ENCODE data around the gene LARGE1.

LARGE1 gene

GRCh38 chr22:33869946-33870345 is 50.3 kb downstream of the LARGE1 start:
- H3K27ac ChIP-seq: no peak overlapping the region

GRCh38 chr22:33867971-33868370 is 52.3 kb downstream of the LARGE1 start:
- TF ChIP-seq, protein P1, sequence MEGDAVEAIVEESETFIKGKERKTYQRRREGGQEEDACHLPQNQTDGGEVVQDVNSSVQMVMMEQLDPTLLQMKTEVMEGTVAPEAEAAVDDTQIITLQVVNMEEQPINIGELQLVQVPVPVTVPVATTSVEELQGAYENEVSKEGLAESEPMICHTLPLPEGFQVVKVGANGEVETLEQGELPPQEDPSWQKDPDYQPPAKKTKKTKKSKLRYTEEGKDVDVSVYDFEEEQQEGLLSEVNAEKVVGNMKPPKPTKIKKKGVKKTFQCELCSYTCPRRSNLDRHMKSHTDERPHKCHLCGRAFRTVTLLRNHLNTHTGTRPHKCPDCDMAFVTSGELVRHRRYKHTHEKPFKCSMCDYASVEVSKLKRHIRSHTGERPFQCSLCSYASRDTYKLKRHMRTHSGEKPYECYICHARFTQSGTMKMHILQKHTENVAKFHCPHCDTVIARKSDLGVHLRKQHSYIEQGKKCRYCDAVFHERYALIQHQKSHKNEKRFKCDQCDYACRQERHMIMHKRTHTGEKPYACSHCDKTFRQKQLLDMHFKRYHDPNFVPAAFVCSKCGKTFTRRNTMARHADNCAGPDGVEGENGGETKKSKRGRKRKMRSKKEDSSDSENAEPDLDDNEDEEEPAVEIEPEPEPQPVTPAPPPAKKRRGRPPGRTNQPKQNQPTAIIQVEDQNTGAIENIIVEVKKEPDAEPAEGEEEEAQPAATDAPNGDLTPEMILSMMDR (IDR thresholded peaks at IDR 0.05): no peak
- TF ChIP-seq ZFX (IDR thresholded peaks at IDR 0.05; ENCODE audit: borderline replicate concordance): no peak
- no peak overlapping the region for H3K27ac ChIP-seq

More at GRCh38 chr22:33869946-33870345, 50.3 kb downstream of the LARGE1 start:
- TF ChIP-seq, protein P1 (IDR thresholded peaks at IDR 0.05): no peak
- no peak for TF ChIP-seq ZFX (IDR thresholded peaks at IDR 0.05; ENCODE audit: borderline replicate concordance)

DNA sequence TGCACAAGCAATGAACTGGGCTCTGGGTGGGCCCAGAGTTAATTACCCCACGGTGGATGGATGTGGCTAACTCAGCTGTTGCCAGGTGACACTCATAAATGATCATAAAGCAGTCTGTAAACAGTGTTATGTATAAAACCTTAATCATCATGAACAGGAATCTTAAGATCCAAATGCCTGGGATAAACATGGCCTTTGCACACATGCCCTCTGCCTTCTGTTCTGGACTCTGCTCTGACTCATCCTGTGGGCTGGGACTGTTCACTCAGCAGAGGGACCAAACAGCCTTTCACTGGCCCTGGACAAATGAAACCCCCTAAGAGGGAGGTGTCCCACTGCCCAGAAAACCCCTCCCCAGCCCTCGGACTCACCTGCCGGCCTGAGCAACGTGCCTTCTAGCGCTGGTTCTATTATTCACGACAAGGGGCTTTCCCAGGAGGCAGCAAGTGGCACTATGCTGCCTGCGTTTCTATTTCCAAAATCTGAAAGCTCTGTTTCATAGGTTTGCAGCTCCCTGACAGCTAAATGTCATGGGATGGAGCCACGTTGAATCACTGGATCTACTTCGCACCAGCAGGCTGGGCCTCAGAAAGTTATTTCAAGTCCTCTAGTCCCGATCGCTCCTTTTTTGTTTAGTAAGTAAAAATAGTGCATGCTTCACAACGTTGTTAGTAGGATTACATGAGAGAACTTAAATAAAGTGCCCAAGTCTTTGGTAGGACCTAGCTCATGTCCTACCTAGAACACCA is 53.0 kb downstream of the LARGE1 start:
- TF ChIP-seq, protein P1 (IDR thresholded peaks at IDR 0.05): no peak
- TF ChIP-seq ZFX (IDR thresholded peaks at IDR 0.05; ENCODE audit: borderline replicate concordance): no peak
- no peak overlapping the region for H3K27ac ChIP-seq

DNA sequence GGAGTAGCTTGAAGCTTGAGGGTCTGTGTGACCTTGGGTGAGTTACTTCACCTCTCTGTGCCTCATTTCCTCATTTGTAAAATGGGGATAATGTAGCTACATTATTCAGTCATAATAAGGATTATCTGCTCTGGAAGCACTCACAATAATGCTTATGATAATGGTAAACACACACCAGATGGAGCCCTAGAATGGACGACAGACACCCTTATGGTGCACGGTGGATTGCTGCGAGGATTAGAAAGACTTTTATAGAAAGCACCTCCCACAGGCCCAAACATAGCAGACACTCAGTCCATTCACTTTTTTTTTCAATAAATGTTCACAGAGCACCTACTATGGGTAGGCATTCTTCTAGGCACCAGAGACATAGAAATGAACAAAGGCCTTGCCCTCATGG is 53.8 kb downstream of the LARGE1 start:
- no peak overlapping the region for H3K27ac ChIP-seq
- TF ChIP-seq, protein P1 (IDR thresholded peaks at IDR 0.05): no peak
- no peak for TF ChIP-seq ZFX (IDR thresholded peaks at IDR 0.05; ENCODE audit: borderline replicate concordance)

DNA sequence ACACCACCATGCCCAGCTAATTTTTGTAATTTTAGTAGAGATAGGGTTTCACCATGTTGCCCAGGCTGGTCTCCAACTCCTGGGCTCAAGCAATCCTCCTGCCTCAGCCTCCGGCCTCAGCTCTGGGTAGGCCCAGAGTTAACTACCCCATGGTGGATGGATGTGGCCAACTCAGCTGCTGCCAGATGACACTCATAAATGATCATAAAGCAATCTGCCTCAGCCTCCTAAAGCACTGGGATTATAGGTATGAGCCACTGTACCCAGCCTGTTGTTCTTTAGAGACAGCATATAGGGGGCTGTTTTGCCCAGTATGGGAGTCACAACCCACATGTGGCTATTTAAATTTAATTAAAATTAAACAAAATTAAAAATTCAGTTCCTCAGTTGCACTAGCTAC is 54.3 kb downstream of the LARGE1 start:
- H3K27ac ChIP-seq: no peak overlapping the region
- TF ChIP-seq ZFX (IDR thresholded peaks at IDR 0.05; ENCODE audit: borderline replicate concordance): no peak
- TF ChIP-seq, protein P1 (IDR thresholded peaks at IDR 0.05): no peak

DNA sequence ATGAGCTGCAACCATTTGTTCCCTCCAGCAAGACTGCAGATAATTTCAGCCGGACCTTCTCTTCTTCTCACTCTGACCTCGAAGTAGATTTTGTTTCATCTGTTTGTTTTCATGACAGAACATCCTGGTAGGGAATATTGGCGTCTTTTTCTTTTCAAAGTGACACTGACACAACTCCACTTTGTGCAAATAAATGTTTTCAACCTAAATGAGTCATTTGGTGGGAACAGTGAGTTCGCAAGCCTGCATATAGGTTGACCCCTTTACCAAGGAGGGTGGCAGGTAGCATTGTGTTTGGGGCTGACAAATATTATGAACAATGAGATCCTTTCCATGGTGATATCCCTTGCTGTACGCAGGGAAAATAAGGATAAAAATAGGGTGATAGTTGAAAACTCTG is 55.0 kb downstream of the LARGE1 start:
- TF ChIP-seq, protein P1 (IDR thresholded peaks at IDR 0.05): no peak
- no peak for TF ChIP-seq ZFX (IDR thresholded peaks at IDR 0.05; ENCODE audit: borderline replicate concordance)
- no peak overlapping the region for H3K27ac ChIP-seq

- TF ChIP-seq, protein P1 (IDR thresholded peaks at IDR 0.05): no peak
- H3K27ac ChIP-seq: no peak overlapping the region
Observed at GRCh38 chr22:33864723-33865130, 55.5 kb downstream of the LARGE1 start.
